Activated CD4-positive, alpha-beta T cell treated with anti-CD3 and anti-CD28 coated beads, Interleukin-2, amount 50 U/mL, for 1 hour (primary cell): ENCODE data around the gene CD36.

ENCODE experiments used
- DNase-seq: peaks from one replicate; pipeline ENCODE4 v3.0.0-alpha.2; 2020

The CD36 gene

GRCh38 chr7:80637911-80638765 is at the start of gene CD36:
CD36 (plus strand) TSS chr7:80638642; CDS start chr7:80646741, 8,099 bp downstream.
- no peak for DNase-seq

GRCh38 chr7:80589631-80590030 is 48.8 kb upstream of the CD36 start:
- DNase-seq = no peak

GRCh38 chr7:80591654-80592053 is 46.8 kb upstream of the CD36 start:
- no peak for DNase-seq

GRCh38 chr7:80593869-80594586 is 44.4 kb upstream of the CD36 start:
- DNase-seq = no peak

- DNase-seq = no peak
Observed at GRCh38 chr7:80596933-80597517, 41.4 kb upstream of the CD36 start.

GRCh38 chr7:80597875-80598274 is 40.6 kb upstream of the CD36 start:
- DNase-seq = no peak

- no peak for DNase-seq
Observed at GRCh38 chr7:80600046-80600445, 38.4 kb upstream of the CD36 start.

- DNase-seq = no peak
Observed at GRCh38 chr7:80601999-80602398, 36.4 kb upstream of the CD36 start.

GRCh38 chr7:80603940-80604339 is 34.5 kb upstream of the CD36 start:
- DNase-seq = no peak

GRCh38 chr7:80604436-80604835 is 34.0 kb upstream of the CD36 start:
- no peak for DNase-seq

- DNase-seq = no peak
Observed at GRCh38 chr7:80607136-80607535, 31.3 kb upstream of the CD36 start.

- DNase-seq = no peak
Observed at GRCh38 chr7:80608336-80608735, 30.1 kb upstream of the CD36 start.

GRCh38 chr7:80609751-80610150 is 28.7 kb upstream of the CD36 start:
- no peak for DNase-seq

- DNase-seq = no peak
Observed at GRCh38 chr7:80611353-80611752, 27.1 kb upstream of the CD36 start.

- DNase-seq = no peak
Observed at GRCh38 chr7:80611779-80612178, 26.7 kb upstream of the CD36 start.

GRCh38 chr7:80612880-80613279 is 25.6 kb upstream of the CD36 start:
- DNase-seq = no peak

- no peak for DNase-seq
Observed at GRCh38 chr7:80613519-80613918, 24.9 kb upstream of the CD36 start.

- no peak for DNase-seq
Observed at GRCh38 chr7:80614851-80615271, 23.6 kb upstream of the CD36 start.

- no peak for DNase-seq
Observed at GRCh38 chr7:80618096-80618495, 20.3 kb upstream of the CD36 start.

- no peak for DNase-seq
Observed at GRCh38 chr7:80619741-80620140, 18.7 kb upstream of the CD36 start.

GRCh38 chr7:80622541-80622940 is 15.9 kb upstream of the CD36 start:
- DNase-seq = no peak

GRCh38 chr7:80623503-80624252 is 14.8 kb upstream of the CD36 start:
- no peak for DNase-seq

GRCh38 chr7:80624763-80625162 is 13.7 kb upstream of the CD36 start:
- no peak for DNase-seq
